Heart left ventricle (tissue), 16 donors: Measurements from ENCODE around the gene MAML3. TPM values are rescaled to one million over a fixed set of nuclear protein-coding genes. Genes with fewer than 3 reads are reported as not detected.

ENCODE experiments used
- ATAC-seq, 4 donors: fragments of 200-7000 bp; cut with Tn5 transposase; one replicate each; pipeline ENCODE4 v1.9.1; 2020 to 2022; ENCODE audit warnings: moderate library complexity in 4 of 4, mild to moderate bottlenecking in 3 of 4, moderate number of reproducible peaks in 1 of 4
- DNase-seq, 5 donors: peaks; one replicate each; pipeline ENCODE4 v3.0.0-alpha.2; 2020
- H3K27ac ChIP-seq, 12 donors: fragments of 200-600 bp; sonication (generic) in 4 of 12; one replicate each; pipeline versions ENCODE4 v1.5.0 to v1.8.0; 2016 to 2022; ENCODE audit warnings: mild to moderate bottlenecking in 2 of 12
- H3K27me3 ChIP-seq, 9 donors: fragments of 200-600 bp; sonication (generic) in 2 of 9; one replicate each; pipeline versions ENCODE4 v1.5.1 to v1.8.0; 2016 to 2022; ENCODE audit warnings: mild to moderate bottlenecking in 3 of 9
- H3K36me3 ChIP-seq, 9 donors: fragments of 200-600 bp; sonication (generic) in 2 of 9; one replicate each; pipeline versions ENCODE4 v1.5.0 to v1.8.0; 2018 to 2022; ENCODE audit warnings: mild to moderate bottlenecking in 2 of 9
- H3K4me1 ChIP-seq, 12 donors: fragments of 200-600 bp; sonication (generic) in 4 of 12; one replicate each; pipeline versions ENCODE4 v1.5.0 to v1.8.0; 2016 to 2022; ENCODE audit warnings: mild to moderate bottlenecking in 3 of 12
- H3K4me3 ChIP-seq, 12 donors: fragments of 200-600 bp; sonication (generic) in 4 of 12; one replicate each; pipeline versions ENCODE4 v1.5.0 to v1.8.0; 2017 to 2022; ENCODE audit warnings: mild to moderate bottlenecking in 9 of 12, moderate library complexity in 4 of 12
- H3K9me3 ChIP-seq, 12 donors: fragments of 200-600 bp; sonication (generic) in 4 of 12; one replicate each; pipeline versions ENCODE4 v1.5.0 to v1.8.0; 2016 to 2022; ENCODE audit warnings: mild to moderate bottlenecking in 1 of 12
- CTCF ChIP-seq, 12 donors: fragments of 200-600 bp; sonication (generic) in 4 of 12; IDR thresholded peaks; one replicate each; pipeline versions ENCODE4 v1.5.0 to v1.8.0; 2018 to 2022; ENCODE audit warnings: antibody characterized with exemption in 12 of 12, mild to moderate bottlenecking in 5 of 12
- POLR2A ChIP-seq, 2 donors: fragments of 450-650 bp; IDR thresholded peaks; one replicate each; pipeline ENCODE4 v1.6.1; 2017; ENCODE audit warnings: antibody characterized with exemption in 2 of 2, mild to moderate bottlenecking in 2 of 2, moderate library complexity in 2 of 2
- WGBS, 4 donors: extraction: QIAGEN DNeasy Blood & Tissue Kit in 2 of 4; methylation state at CpG; one replicate each; pipeline versions ENCODE4 v1.1.5 to v1.1.7; 2013 to 2018; 5-methylcytosine and 5-hydroxymethylcytosine counted together
- intact Hi-C, 10 donors: fragments of 100-400 bp; cut with DNase I; formaldehyde crosslinking; loops; one replicate each; pipeline versions ENCODE4 v1.11.1 to v1.14.2; 2022
- polyA plus RNA-seq, 2 donors: library from polyadenylated mRNA; stranded (reverse); fragments of 200-250 nt; gene quantifications; one replicate each; pipeline ENCODE4 v1.2.3, GENCODE V29; 2013
- total RNA-seq, 9 donors: library from RNA; depleted of rRNA in 2 of 9; stranded (reverse); fragments of >200 nt in 2 of 9; fragmentation: NEBNext Ultra II Directional in 3 of 9; extraction: Animal tissue kit (Norgen Biotek cat#: 25700) in 3 of 9; gene quantifications; one replicate each; pipeline versions ENCODE4 v1.1.0 to v1.2.4, GENCODE V29; 2016 to 2023
- donor health status: ischemic (EF 13 %, LVEDD 7.1; RV severe dilation, severe dysfunction).
- donor health status: healthy with polysubstance abuse.
- donor health status: DM: no; HTN: yes; CAD: no.
- donor health status: DM: no; HTN: no; CAD: no.
- donor health status: ischemic (EF 25% LVEDD 6.9; RV normal size, moderate dysfunction).
- donor health status: ischemic (EF 25% LVEDD 5.7; RV mildly dilated, moderate dysfunction).
- donor health status: healthy.
- donor health status: DM: yes; HTN: yes; CAD: no.
- donor health status: ischemic (EF 35%, LVEDD 5.7; RV mildly dilated, moderate dysfunction).
- donor health status: nonischemic (EF 11% LVEDD 7.7; RV severe dilation, severe dysfunction).
- donor health status: DM: yes; HTN: yes; CAD: no.
- donor health status: PGD.
- donor health status: ischemic (EF 29% LVEDD 5.4; RV normal size, mild dysfunction).
- donor health status: nonischemic (EF 23%, LVEDD 6.1; RV moderate dilation, normal function).

MAML3 gene
- total and polyA plus RNA-seq, 11 donors = 0.76 to 5.9 (median 2.4) TPM

DNA sequence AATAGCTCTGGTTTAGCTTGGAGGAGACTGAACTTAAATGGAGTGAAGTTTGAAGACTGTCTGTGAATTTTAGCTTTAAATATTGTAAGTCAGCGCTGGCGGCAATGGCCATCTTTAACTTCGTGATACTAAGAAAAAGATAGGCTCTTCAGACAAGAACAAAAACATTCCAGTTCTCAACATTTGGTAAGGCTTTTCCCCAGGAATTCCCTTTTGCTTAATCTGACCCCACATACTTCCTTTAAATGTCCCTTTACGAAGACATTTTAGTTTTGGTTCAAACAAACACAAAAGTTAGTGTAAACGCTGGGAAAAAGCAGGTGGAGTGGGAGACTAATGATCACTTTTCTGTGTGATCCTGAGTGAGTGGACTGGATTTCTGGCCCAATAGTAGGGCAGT is 106.2 kb downstream of the MAML3 start:
- ATAC-seq (no peak), DNase-seq (no peak)
- Histone ChIP-seq H3K27me3 (no peaks in the 10 kb centered on the region), H3K27ac (peak overlapping the region in 9 of 12 donors; percentile 5 to 77 (median 45)), H3K36me3 (no peaks in the 10 kb centered on the region), H3K4me3 (peak overlapping the region in 3 of 12 donors; percentile 3 to 11 (median 10)), H3K9me3 (no peaks in the 10 kb centered on the region), H3K4me1 (peaks cover 0 to 59% (median 28%) of the 10 kb centered on the region in 12 donors)
- TF ChIP-seq CTCF (IDR thresholded peaks at IDR 0.05) (no peak), POLR2A (IDR thresholded peaks at IDR 0.05) (no peak)
- 66 to 68% (median 68%) methylated on average over 5 of the region's 5 CpGs for WGBS, 4 donors
- intact Hi-C loops = loop anchor here in 8 of 10 donors (2.0 to 10.0 kb wide), 8 partner anchors 49 to 315 kb away; partner anchors contain the start of gene MAML3 (in 1 of the 8)

GRCh38 chr4:140047017-140047640 is 106.9 kb downstream of the MAML3 start:
- intact Hi-C loops = loop anchor here in 5 of 10 donors (5.0 to 10.0 kb wide), 4 partner anchors 108 to 315 kb away; partner anchors contain the start of gene MAML3 (in 1 of the 5)
- 77 to 78% (median 77%) methylated on average over 17 of the region's 17 CpGs for whole genome bisulfite sequencing, 4 donors
- H3K4me1 ChIP-seq = peaks cover 0 to 59% (median 28%) of the 10 kb centered on the region in 12 donors
- no peaks in the 10 kb centered on the region for H3K27me3 ChIP-seq
- no peaks in the 10 kb centered on the region for H3K36me3 ChIP-seq
- TF ChIP-seq POLR2A (IDR thresholded peaks at IDR 0.05) (no peak), CTCF (IDR thresholded peaks at IDR 0.05) (no peak)
- DNase-seq (peak; percentile 50 to 79 (median 71)), ATAC-seq (peak; percentile 62 to 82 (median 75))
- peak overlapping the region in 3 of 12 donors; percentile 3 to 11 (median 10) for H3K4me3 ChIP-seq
- peak overlapping the region in 9 of 12 donors; percentile 5 to 77 (median 45) for H3K27ac ChIP-seq
- no peaks in the 10 kb centered on the region for H3K9me3 ChIP-seq

- peaks cover 0 to 59% (median 28%) of the 10 kb centered on the region in 12 donors for H3K4me1 ChIP-seq
- 80 to 86% (median 83%) methylated on average over 6 of the region's 6 CpGs for WGBS, 4 donors
- H3K27me3 ChIP-seq = no peaks in the 10 kb centered on the region
- no peak for DNase-seq
- ATAC-seq = no peak
- H3K36me3 ChIP-seq = no peaks in the 10 kb centered on the region
- intact Hi-C loops = loop anchor here in 5 of 10 donors (5.0 to 10.0 kb wide), 4 partner anchors 108 to 314 kb away; partner anchors contain the start of gene MAML3 (in 1 of the 5)
- TF ChIP-seq POLR2A (IDR thresholded peaks at IDR 0.05) = no peak
- TF ChIP-seq CTCF (IDR thresholded peaks at IDR 0.05) = no peak
- peak overlapping the region in 3 of 12 donors; percentile 5 to 43 (median 32) for H3K27ac ChIP-seq
- no peak overlapping the region for H3K4me3 ChIP-seq
- H3K9me3 ChIP-seq = no peaks in the 10 kb centered on the region
Measured at GRCh38 chr4:140046543-140046942, 107.4 kb downstream of the MAML3 start.

- no peak for DNase-seq
- H3K36me3 ChIP-seq = no peaks in the 10 kb centered on the region
- no peaks in the 10 kb centered on the region for H3K27me3 ChIP-seq
- WGBS, 4 donors = 91 to 100% (median 96%) methylated on average over 3 of the region's 3 CpGs
- H3K9me3 ChIP-seq = no peaks in the 10 kb centered on the region
- no peak overlapping the region for H3K4me3 ChIP-seq
- peak overlapping the region in 1 of 12 donors; percentile 32 for H3K27ac ChIP-seq
- intact Hi-C loops = loop anchor here in 5 of 10 donors (5.0 to 10.0 kb wide), 4 partner anchors 109 to 314 kb away; partner anchors contain the start of gene MAML3 (in 1 of the 5)
- TF ChIP-seq POLR2A (IDR thresholded peaks at IDR 0.05) (no peak), CTCF (IDR thresholded peaks at IDR 0.05) (no peak)
- peaks cover 0 to 59% (median 28%) of the 10 kb centered on the region in 12 donors for H3K4me1 ChIP-seq
- ATAC-seq = no peak
Measured at GRCh38 chr4:140046016-140046415, 108.0 kb downstream of the MAML3 start.
